ENCODE data around the gene ATP6V1B1. TPM values are rescaled to one million over a fixed set of nuclear protein-coding genes. Genes with fewer than 3 reads are reported as not detected.

Gene ATP6V1B1
- total and polyA plus RNA-seq, 8 donors = 1.4 to 17.0 (median 2.8) TPM

DNA sequence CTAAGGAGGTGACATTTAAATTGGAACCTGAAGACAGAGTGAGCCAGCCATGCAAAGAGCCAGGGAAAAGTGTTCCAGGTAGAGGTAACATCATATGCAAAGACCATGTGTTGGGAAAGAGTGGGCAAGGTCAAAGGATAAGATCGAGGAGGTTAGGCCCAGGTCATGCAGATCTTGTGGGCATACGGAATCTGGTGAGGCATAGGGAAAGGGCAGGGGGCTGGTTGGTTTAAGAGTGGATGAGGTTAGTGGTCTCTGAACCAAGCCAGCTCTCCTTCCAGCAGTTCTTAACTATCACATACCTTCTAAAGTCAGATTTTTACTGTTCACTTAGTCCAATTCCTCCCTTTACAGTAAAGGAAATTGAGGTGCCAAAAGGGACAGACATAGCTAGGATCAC, 45.7 kb downstream of the ATP6V1B1 start:
- TF ChIP-seq, protein P1, sequence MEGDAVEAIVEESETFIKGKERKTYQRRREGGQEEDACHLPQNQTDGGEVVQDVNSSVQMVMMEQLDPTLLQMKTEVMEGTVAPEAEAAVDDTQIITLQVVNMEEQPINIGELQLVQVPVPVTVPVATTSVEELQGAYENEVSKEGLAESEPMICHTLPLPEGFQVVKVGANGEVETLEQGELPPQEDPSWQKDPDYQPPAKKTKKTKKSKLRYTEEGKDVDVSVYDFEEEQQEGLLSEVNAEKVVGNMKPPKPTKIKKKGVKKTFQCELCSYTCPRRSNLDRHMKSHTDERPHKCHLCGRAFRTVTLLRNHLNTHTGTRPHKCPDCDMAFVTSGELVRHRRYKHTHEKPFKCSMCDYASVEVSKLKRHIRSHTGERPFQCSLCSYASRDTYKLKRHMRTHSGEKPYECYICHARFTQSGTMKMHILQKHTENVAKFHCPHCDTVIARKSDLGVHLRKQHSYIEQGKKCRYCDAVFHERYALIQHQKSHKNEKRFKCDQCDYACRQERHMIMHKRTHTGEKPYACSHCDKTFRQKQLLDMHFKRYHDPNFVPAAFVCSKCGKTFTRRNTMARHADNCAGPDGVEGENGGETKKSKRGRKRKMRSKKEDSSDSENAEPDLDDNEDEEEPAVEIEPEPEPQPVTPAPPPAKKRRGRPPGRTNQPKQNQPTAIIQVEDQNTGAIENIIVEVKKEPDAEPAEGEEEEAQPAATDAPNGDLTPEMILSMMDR (IDR thresholded peaks at IDR 0.05) = no peak
- DNase-seq (peak in 2 of 6 donors; percentile 6), ATAC-seq (no peak), FAIRE-seq (no peak)
- Histone ChIP-seq H3K36me3 (peaks cover 0 to 7% (median 0%) of the 10 kb centered on the region in 3 donors), H3K27ac (no peak overlapping the region), H3K4me3 (no peak overlapping the region), H3K9me3 (no peaks in the 10 kb centered on the region), H3K4me1 (peaks cover 5 to 8% (median 8%) of the 10 kb centered on the region in 3 donors), H3K27me3 (no peaks in the 10 kb centered on the region)
- intact Hi-C loops (cut with DNase I) = no loop called here
- WGBS, 2 donors = 57 to 65% methylated on average over 2 of the region's 2 CpGs

DNA sequence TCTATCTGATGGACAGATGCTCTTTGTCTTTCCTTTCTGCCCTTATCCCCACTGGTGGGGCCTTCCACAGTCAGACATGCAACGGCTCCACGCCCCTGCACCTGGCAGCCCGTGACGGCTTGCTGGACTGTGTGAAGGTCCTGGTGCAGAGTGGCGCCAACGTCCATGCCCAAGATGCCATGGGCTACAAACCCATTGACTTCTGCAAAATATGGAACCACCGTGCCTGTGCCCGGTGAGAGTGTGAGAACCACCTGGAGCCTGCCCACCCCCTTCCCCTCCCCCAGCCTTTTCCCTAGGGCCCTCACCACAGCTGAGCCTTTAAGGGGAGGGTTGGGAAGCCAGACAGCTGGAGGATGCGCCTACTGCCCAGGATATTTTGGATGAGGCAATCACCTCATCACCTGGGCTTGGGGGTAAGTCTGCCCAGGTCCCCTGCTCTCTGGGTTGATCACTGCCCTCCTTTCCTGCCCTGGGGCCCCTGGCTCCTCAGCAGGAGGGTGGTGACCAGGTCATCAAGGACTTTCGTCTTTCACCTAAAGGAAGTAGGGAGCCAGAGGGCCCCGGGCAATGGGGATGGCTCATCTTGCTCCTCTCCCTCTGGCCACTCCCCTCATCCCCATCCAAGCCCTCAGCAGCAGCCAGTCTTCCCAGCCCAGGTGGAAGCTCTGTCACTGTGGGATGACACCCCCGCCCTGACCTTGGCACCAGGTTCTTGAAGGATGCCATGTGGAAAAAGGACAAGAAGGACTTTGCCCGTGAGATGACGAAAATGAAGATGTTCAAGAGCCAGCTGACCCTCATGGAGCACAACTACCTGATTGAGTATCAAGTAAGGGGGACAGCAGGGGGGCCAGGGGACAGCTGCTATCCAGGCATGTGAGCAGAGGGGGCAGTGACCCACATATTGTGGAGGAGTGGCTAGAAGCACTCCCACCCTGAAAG, 46.4 kb downstream of the ATP6V1B1 start:
- intact Hi-C loops (cut with DNase I) = no loop called here
- DNase-seq (peak in 2 of 6 donors; percentile 9 to 12), FAIRE-seq (no peak), ATAC-seq (no peak)
- H3K27me3 ChIP-seq = no peaks in the 10 kb centered on the region
- H3K9me3 ChIP-seq = no peaks in the 10 kb centered on the region
- no peak overlapping the region for H3K4me3 ChIP-seq
- 90% methylated on average over 14 of the region's 14 CpGs for WGBS, 2 donors
- TF ChIP-seq, protein P1 (IDR thresholded peaks at IDR 0.05) = no peak
- H3K4me1 ChIP-seq = peaks cover 5 to 8% (median 5%) of the 10 kb centered on the region in 3 donors
- H3K27ac ChIP-seq = no peak overlapping the region
- peaks cover 0 to 13% (median 0%) of the 10 kb centered on the region in 3 donors for H3K36me3 ChIP-seq

DNA sequence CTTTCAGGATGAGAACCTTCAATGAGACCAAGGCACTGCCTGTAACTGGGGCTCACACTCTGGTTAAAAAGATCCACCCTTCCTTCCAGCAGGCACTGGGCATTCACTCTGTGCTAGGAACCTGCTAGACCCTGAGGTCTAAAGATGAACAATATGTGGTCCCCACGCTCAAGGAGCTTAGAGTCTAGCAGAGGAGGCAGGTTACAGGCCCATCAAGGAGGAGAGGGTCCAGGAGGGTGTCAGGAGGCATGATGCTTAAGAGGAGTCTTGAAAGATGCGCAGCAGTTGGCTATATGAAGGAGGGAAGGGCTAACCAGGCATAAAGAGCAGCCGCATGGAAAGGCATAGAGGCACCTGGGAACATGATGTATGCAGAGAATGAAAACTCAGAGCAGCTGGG, 47.3 kb downstream of the ATP6V1B1 start:
- no peak for FAIRE-seq
- H3K4me3 ChIP-seq = no peak overlapping the region
- no peaks in the 10 kb centered on the region for H3K9me3 ChIP-seq
- intact Hi-C loops (cut with DNase I) = no loop called here
- WGBS, 2 donors = 87 to 90% methylated on average over 3 of the region's 3 CpGs
- TF ChIP-seq, protein P1 (IDR thresholded peaks at IDR 0.05) = no peak
- no peak for ATAC-seq
- H3K27me3 ChIP-seq = no peaks in the 10 kb centered on the region
- peaks cover 0 to 3% (median 2%) of the 10 kb centered on the region in 3 donors for H3K4me1 ChIP-seq
- H3K36me3 ChIP-seq = peaks cover 0 to 15% (median 0%) of the 10 kb centered on the region in 3 donors
- H3K27ac ChIP-seq = no peak overlapping the region
- peak in 1 of 6 donors; percentile 5 for DNase-seq

DNA sequence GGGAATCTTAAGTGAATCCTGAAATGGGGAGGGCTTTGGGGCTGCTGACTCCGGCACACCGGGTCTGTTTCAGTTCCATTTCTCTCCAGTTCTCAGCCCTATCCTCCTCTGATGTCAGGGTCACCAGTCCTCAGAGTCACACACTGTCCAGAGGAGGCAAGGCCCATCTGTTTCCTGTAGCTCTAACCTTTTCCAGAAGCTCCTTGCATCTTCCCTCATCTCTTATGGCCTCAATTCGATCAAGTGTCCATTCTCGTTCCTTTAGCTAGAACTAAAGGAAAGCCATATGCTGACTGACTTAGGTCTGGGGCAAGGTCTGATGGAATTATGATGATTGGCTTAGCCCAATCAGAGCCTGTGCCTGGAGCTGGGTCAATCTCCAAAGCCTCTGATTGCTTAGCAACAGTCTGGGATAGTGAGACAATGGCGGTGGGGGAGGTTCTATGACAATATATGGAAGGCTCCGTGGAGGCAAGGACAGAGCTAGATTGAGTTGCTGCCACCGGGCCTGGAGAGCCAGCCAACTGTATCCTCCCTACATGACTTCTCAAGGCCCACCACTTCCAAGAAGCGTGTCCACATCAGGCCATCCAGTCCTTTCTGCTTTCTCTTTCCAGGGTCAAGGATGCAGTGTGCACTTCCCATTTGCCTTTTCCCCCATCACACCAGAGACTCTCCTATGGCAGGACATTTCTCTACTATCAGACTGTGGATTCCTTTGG, 48.0 kb downstream of the ATP6V1B1 start:
- H3K9me3 ChIP-seq = no peaks in the 10 kb centered on the region
- no peak for FAIRE-seq
- intact Hi-C loops (cut with DNase I) = no loop called here
- 87 to 90% methylated on average over 8 of the region's 8 CpGs for WGBS, 2 donors
- peaks cover under 1 to 22% (median 5%) of the 10 kb centered on the region in 3 donors for H3K36me3 ChIP-seq
- TF ChIP-seq, protein P1 (IDR thresholded peaks at IDR 0.05) = no peak
- H3K4me3 ChIP-seq = no peak overlapping the region
- H3K27me3 ChIP-seq = no peaks in the 10 kb centered on the region
- ATAC-seq = no peak
- DNase-seq = peak in 2 of 6 donors; percentile 7 to 8
- no peaks in the 10 kb centered on the region for H3K4me1 ChIP-seq
- H3K27ac ChIP-seq = no peak overlapping the region

All from pancreas (tissue), 10 donors.